ENCODE data around the gene KRTAP10-6.

KRTAP10-6 gene

DNA sequence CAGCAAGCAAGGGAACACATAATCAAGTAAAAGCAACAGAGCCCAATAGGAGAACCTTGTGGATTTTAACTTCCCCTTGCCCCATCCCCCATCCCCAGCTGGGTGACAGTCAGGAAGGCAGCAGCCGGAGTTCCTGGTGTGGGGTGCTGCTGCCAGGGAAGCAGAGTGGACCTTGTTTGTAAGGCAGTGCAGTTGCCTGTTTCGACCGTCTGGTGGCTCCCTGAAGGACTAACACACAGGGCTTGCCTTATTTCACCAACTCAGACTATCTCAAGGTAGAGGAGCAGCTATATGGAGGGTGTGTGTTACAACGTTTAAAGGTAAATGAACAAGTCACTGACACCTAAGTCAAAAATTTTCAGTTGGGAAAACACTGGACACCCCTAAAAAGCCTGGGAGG is 26.2 kb upstream of the KRTAP10-6 start:
- peak; percentile 51; the same call in 1 of the 3 replicates for ATAC-seq

DNA sequence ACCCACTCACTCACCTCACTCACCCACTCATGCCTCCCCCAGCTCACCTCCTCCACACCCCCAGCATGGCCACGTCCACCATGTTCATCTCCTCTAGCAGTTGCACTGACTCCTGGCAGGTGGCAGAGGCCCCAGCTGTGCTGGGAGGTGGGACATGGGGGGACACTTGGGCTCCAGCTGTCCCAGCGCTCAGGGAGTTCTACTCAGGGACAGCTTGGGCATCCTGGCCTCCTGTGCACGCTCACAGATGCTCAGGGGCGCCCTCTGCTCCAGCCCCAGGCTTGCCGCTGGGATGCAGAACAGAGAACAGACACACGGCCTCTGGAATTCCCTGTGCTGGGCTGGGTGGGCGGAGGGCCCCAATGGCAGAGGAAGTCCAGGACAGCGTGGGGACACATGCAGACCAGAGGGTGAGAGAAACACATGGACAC is 24.8 kb upstream of the KRTAP10-6 start:
- no peak for ATAC-seq
- TF ChIP-seq GLIS3 (CRISPR knock-in tag; IDR thresholded peaks at IDR 0.05): no peak
- no peak for TF ChIP-seq TCF4 (CRISPR knock-in tag; IDR thresholded peaks at IDR 0.05; ENCODE audit: borderline replicate concordance)
- no peak for TF ChIP-seq OSR1 (CRISPR knock-in tag; IDR thresholded peaks at IDR 0.05)
- TF ChIP-seq ZFP3 (CRISPR knock-in tag; IDR thresholded peaks at IDR 0.05): no peak
- TF ChIP-seq, protein P1, sequence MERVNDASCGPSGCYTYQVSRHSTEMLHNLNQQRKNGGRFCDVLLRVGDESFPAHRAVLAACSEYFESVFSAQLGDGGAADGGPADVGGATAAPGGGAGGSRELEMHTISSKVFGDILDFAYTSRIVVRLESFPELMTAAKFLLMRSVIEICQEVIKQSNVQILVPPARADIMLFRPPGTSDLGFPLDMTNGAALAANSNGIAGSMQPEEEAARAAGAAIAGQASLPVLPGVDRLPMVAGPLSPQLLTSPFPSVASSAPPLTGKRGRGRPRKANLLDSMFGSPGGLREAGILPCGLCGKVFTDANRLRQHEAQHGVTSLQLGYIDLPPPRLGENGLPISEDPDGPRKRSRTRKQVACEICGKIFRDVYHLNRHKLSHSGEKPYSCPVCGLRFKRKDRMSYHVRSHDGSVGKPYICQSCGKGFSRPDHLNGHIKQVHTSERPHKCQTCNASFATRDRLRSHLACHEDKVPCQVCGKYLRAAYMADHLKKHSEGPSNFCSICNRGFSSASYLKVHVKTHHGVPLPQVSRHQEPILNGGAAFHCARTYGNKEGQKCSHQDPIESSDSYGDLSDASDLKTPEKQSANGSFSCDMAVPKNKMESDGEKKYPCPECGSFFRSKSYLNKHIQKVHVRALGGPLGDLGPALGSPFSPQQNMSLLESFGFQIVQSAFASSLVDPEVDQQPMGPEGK (CRISPR knock-in tag; IDR thresholded peaks at IDR 0.05; ENCODE audit: borderline replicate concordance): no peak
- no peak for TF ChIP-seq ZNF70 (CRISPR knock-in tag; IDR thresholded peaks at IDR 0.05)
- TF ChIP-seq ZFP30 (CRISPR knock-in tag; IDR thresholded peaks at IDR 0.05): no peak
- no peak for TF ChIP-seq ZNF565 (CRISPR knock-in tag; conservative IDR thresholded peaks at IDR 0.05; ENCODE audit: low read depth)
- TF ChIP-seq ZNF8 (CRISPR knock-in tag; IDR thresholded peaks at IDR 0.05): no peak
- TF ChIP-seq PPARA (CRISPR knock-in tag; IDR thresholded peaks at IDR 0.05; ENCODE audit: borderline replicate concordance): no peak
- TF ChIP-seq CSDC2 (CRISPR knock-in tag; IDR thresholded peaks at IDR 0.05): no peak
- no peak for TF ChIP-seq BACH2 (CRISPR knock-in tag; IDR thresholded peaks at IDR 0.05; ENCODE audit: borderline replicate concordance)
- TF ChIP-seq ISL1 (CRISPR knock-in tag; IDR thresholded peaks at IDR 0.05): no peak

More for the DNA sequence above, 26.2 kb upstream of the KRTAP10-6 start:
- TF ChIP-seq ZNF70 (CRISPR knock-in tag; IDR thresholded peaks at IDR 0.05): no peak
- TF ChIP-seq ZFP30 (CRISPR knock-in tag; IDR thresholded peaks at IDR 0.05): no peak
- TF ChIP-seq GLIS3 (CRISPR knock-in tag; IDR thresholded peaks at IDR 0.05): no peak
- TF ChIP-seq ZNF565 (CRISPR knock-in tag; conservative IDR thresholded peaks at IDR 0.05; ENCODE audit: low read depth): no peak
- TF ChIP-seq ZFP3 (CRISPR knock-in tag; IDR thresholded peaks at IDR 0.05): no peak
- TF ChIP-seq ESRRG (CRISPR knock-in tag; IDR thresholded peaks at IDR 0.05): no peak
- no peak for TF ChIP-seq ZC3H10 (CRISPR knock-in tag; IDR thresholded peaks at IDR 0.05)
- TF ChIP-seq ZNF8 (CRISPR knock-in tag; IDR thresholded peaks at IDR 0.05): no peak
- TF ChIP-seq, protein P2, sequence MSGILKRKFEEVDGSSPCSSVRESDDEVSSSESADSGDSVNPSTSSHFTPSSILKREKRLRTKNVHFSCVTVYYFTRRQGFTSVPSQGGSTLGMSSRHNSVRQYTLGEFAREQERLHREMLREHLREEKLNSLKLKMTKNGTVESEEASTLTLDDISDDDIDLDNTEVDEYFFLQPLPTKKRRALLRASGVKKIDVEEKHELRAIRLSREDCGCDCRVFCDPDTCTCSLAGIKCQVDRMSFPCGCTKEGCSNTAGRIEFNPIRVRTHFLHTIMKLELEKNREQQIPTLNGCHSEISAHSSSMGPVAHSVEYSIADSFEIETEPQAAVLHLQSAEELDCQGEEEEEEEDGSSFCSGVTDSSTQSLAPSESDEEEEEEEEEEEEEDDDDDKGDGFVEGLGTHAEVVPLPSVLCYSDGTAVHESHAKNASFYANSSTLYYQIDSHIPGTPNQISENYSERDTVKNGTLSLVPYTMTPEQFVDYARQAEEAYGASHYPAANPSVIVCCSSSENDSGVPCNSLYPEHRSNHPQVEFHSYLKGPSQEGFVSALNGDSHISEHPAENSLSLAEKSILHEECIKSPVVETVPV (CRISPR knock-in tag; IDR thresholded peaks at IDR 0.05): no peak
- no peak for TF ChIP-seq ARNTL (CRISPR knock-in tag; IDR thresholded peaks at IDR 0.05; ENCODE audit: borderline replicate concordance, low read depth)
- no peak for TF ChIP-seq PPARA (CRISPR knock-in tag; IDR thresholded peaks at IDR 0.05; ENCODE audit: borderline replicate concordance)
- no peak for TF ChIP-seq CSDC2 (CRISPR knock-in tag; IDR thresholded peaks at IDR 0.05)
- no peak for TF ChIP-seq ISL1 (CRISPR knock-in tag; IDR thresholded peaks at IDR 0.05)
- TF ChIP-seq RARB (CRISPR knock-in tag; IDR thresholded peaks at IDR 0.05): no peak
- TF ChIP-seq SNAI2 (CRISPR knock-in tag; IDR thresholded peaks at IDR 0.05): no peak
- TF ChIP-seq, protein P3, sequence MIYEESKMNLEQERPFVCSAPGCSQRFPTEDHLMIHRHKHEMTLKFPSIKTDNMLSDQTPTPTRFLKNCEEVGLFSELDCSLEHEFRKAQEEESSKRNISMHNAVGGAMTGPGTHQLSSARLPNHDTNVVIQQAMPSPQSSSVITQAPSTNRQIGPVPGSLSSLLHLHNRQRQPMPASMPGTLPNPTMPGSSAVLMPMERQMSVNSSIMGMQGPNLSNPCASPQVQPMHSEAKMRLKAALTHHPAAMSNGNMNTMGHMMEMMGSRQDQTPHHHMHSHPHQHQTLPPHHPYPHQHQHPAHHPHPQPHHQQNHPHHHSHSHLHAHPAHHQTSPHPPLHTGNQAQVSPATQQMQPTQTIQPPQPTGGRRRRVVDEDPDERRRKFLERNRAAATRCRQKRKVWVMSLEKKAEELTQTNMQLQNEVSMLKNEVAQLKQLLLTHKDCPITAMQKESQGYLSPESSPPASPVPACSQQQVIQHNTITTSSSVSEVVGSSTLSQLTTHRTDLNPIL (CRISPR knock-in tag; IDR thresholded peaks at IDR 0.05; ENCODE audit: low read depth): no peak

DNA sequence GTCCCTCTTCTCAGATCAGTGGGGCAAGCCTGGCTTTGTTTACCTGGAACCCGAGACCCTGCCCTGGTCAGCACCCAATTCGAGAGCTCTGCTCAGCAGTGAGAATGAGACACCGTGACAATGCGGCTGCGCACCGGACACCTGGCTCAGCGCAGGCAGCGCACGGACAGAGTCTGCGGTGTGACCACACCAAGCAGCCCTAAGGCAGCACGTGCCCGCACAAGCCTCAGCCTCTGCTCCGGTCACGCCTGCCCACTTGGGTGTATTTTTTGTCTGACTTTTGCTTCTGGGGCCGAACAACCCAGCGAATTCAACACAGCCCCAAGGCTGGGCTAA is 24.3 kb upstream of the KRTAP10-6 start:
- ATAC-seq: no peak
- TF ChIP-seq GLIS3 (CRISPR knock-in tag; IDR thresholded peaks at IDR 0.05): no peak
- no peak for TF ChIP-seq ZFP30 (CRISPR knock-in tag; IDR thresholded peaks at IDR 0.05)
- TF ChIP-seq CSDC2 (CRISPR knock-in tag; IDR thresholded peaks at IDR 0.05): no peak
- TF ChIP-seq, protein P1 (CRISPR knock-in tag; IDR thresholded peaks at IDR 0.05; ENCODE audit: borderline replicate concordance): no peak
- TF ChIP-seq RARB (CRISPR knock-in tag; IDR thresholded peaks at IDR 0.05): no peak
- TF ChIP-seq, protein P4, sequence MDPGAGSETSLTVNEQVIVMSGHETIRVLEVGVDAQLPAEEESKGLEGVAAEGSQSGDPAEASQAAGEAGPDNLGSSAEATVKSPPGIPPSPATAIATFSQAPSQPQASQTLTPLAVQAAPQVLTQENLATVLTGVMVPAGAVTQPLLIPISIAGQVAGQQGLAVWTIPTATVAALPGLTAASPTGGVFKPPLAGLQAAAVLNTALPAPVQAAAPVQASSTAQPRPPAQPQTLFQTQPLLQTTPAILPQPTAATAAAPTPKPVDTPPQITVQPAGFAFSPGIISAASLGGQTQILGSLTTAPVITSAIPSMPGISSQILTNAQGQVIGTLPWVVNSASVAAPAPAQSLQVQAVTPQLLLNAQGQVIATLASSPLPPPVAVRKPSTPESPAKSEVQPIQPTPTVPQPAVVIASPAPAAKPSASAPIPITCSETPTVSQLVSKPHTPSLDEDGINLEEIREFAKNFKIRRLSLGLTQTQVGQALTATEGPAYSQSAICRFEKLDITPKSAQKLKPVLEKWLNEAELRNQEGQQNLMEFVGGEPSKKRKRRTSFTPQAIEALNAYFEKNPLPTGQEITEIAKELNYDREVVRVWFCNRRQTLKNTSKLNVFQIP (CRISPR knock-in tag; IDR thresholded peaks at IDR 0.05; ENCODE audit: borderline replicate concordance, low read depth): no peak
- TF ChIP-seq ZC3H10 (CRISPR knock-in tag; IDR thresholded peaks at IDR 0.05): no peak
- TF ChIP-seq, protein P2 (CRISPR knock-in tag; IDR thresholded peaks at IDR 0.05): no peak
- no peak for TF ChIP-seq ZNF70 (CRISPR knock-in tag; IDR thresholded peaks at IDR 0.05)
- TF ChIP-seq ZNF565 (CRISPR knock-in tag; conservative IDR thresholded peaks at IDR 0.05; ENCODE audit: low read depth): no peak
- no peak for TF ChIP-seq ZFP3 (CRISPR knock-in tag; IDR thresholded peaks at IDR 0.05)
- no peak for TF ChIP-seq TOX (CRISPR knock-in tag; IDR thresholded peaks at IDR 0.05; ENCODE audit: borderline replicate concordance)
- TF ChIP-seq SNAI2 (CRISPR knock-in tag; IDR thresholded peaks at IDR 0.05): no peak
- TF ChIP-seq OSR1 (CRISPR knock-in tag; IDR thresholded peaks at IDR 0.05): no peak
- TF ChIP-seq TCF4 (CRISPR knock-in tag; IDR thresholded peaks at IDR 0.05; ENCODE audit: borderline replicate concordance): no peak
